CD14-positive monocyte (primary cell): Measurements from ENCODE around the gene SETD4. TPM values are rescaled to one million over a fixed set of nuclear protein-coding genes. Genes with fewer than 3 reads are reported as not detected.

ENCODE experiments used
- DNase-seq, 3 donors: peaks; one replicate each; pipeline ENCODE4 v3.0.0-alpha.2; 2011 to 2022
- H2AFZ ChIP-seq: 2 replicates; pipeline ENCODE4 v1.6.0; 2012; ENCODE audit warnings: mild to moderate bottlenecking, low read depth, low read length, inconsistent platforms; ENCODE audit not compliant: insufficient read depth, poor library complexity, severe bottlenecking
- H3K27ac ChIP-seq, 2 donors: 1 replicate in 1 of 2; 2 replicates in 1 of 2; pipeline ENCODE4 v1.5.1; 2012 to 2013; ENCODE audit warnings: low read length in 2 of 2, control low read depth in 1 of 2, inconsistent platforms in 1 of 2, low read depth in 1 of 2, mild to moderate bottlenecking in 1 of 2
- H3K27me3 ChIP-seq, 2 donors: one replicate each; pipeline versions ENCODE4 v1.6.0 to v1.6.1; 2011 to 2013; ENCODE audit warnings: low read length in 2 of 2; ENCODE audit not compliant: control insufficient read depth in 2 of 2, insufficient read depth in 2 of 2
- H3K36me3 ChIP-seq, 2 donors: replicated peaks in 1 of 2; 1 replicate in 1 of 2; 2 replicates in 1 of 2; pipeline versions ENCODE4 v1.5.1 to v1.6.1; 2012 to 2013; ENCODE audit warnings: low read length in 2 of 2, control low read depth in 1 of 2, inconsistent platforms in 1 of 2, mild to moderate bottlenecking in 1 of 2; ENCODE audit not compliant: insufficient read depth in 2 of 2, control insufficient read depth in 1 of 2
- H3K4me1 ChIP-seq, 2 donors: 1 replicate in 1 of 2; 2 replicates in 1 of 2; pipeline versions ENCODE4 v1.5.1 to v1.6.1; 2012 to 2013; ENCODE audit warnings: low read length in 2 of 2, control low read depth in 1 of 2, inconsistent platforms in 1 of 2, mild to moderate bottlenecking in 1 of 2, moderate library complexity in 1 of 2; ENCODE audit not compliant: insufficient read depth in 2 of 2, control insufficient read depth in 1 of 2
- H3K4me2 ChIP-seq: replicated peaks from 2 replicates; pipeline ENCODE3; 2012; ENCODE audit warnings: low read length, moderate library complexity, mild to moderate bottlenecking; ENCODE audit not compliant: poor library complexity, severe bottlenecking; ENCODE audit errors: extremely low read depth
- H3K4me3 ChIP-seq, 3 experiments: fragments of 200-600 bp in 1 of 3; sonication (generic) in 1 of 3; replicated peaks in 1 of 3; 1 replicate in 2 of 3; 2 replicates in 1 of 3; pipeline ENCODE4 v1.5.1; 2011 to 2013; ENCODE audit warnings: low read length in 3 of 3, mild to moderate bottlenecking in 3 of 3, control low read depth in 2 of 3, low read depth in 2 of 3, inconsistent platforms in 1 of 3, moderate library complexity in 1 of 3
- H3K79me2 ChIP-seq: 2 replicates; pipeline ENCODE4 v1.6.0; 2012; ENCODE audit warnings: mild to moderate bottlenecking, control low read depth, inconsistent platforms, low read length, moderate library complexity; ENCODE audit not compliant: insufficient read depth
- H3K9ac ChIP-seq: 2 replicates; pipeline ENCODE4 v1.6.0; 2017; ENCODE audit warnings: low read length, mild to moderate bottlenecking; ENCODE audit not compliant: insufficient read depth, poor library complexity, severe bottlenecking
- H3K9me3 ChIP-seq, 2 donors: replicated peaks in 1 of 2; 1 replicate in 1 of 2; 2 replicates in 1 of 2; pipeline versions ENCODE4 v1.5.1 to v1.6.1; 2012 to 2013; ENCODE audit warnings: low read length in 2 of 2, control low read depth in 1 of 2; ENCODE audit not compliant: control insufficient read depth in 1 of 2, insufficient read depth in 1 of 2
- H4K20me1 ChIP-seq: 2 replicates; pipeline ENCODE4 v1.6.0; 2012; ENCODE audit warnings: mild to moderate bottlenecking, low read length, control low read depth, moderate library complexity; ENCODE audit not compliant: insufficient read depth
- H3K27ac Mint-ChIP-seq, 7 donors: one replicate each; pipeline ENCODE4 v1.8.0; 2020; ENCODE audit warnings: mild to moderate bottlenecking in 7 of 7, mixed read lengths in 7 of 7, moderate library complexity in 6 of 7, inconsistent platforms in 2 of 7
- H3K27me3 Mint-ChIP-seq, 3 donors: one replicate each; pipeline ENCODE4 v1.8.0; 2021 to 2022; ENCODE audit warnings: low read depth in 3 of 3, mild to moderate bottlenecking in 3 of 3, mixed read lengths in 3 of 3, moderate library complexity in 3 of 3, inconsistent platforms in 1 of 3
- H3K36me3 Mint-ChIP-seq, 2 donors: one replicate each; pipeline ENCODE4 v1.8.0; 2020; ENCODE audit warnings: mixed read lengths in 2 of 2, inconsistent platforms in 1 of 2, mild to moderate bottlenecking in 1 of 2
- H3K4me1 Mint-ChIP-seq: one replicate; pipeline ENCODE4 v1.8.0; 2020; ENCODE audit warnings: mild to moderate bottlenecking, mixed read lengths
- H3K4me3 Mint-ChIP-seq, 2 donors: one replicate each; pipeline ENCODE4 v1.8.0; 2020; ENCODE audit warnings: mild to moderate bottlenecking in 2 of 2, mixed read lengths in 2 of 2, moderate library complexity in 1 of 2
- H3K9me3 Mint-ChIP-seq, 7 donors: one replicate each; pipeline ENCODE4 v1.8.0; 2020 to 2022; ENCODE audit warnings: mixed read lengths in 7 of 7, mild to moderate bottlenecking in 6 of 7, moderate library complexity in 6 of 7, inconsistent platforms in 2 of 7
- WGBS: methylation state at CpG from one replicate; pipeline ENCODE4 v1.1.5; 2013; ENCODE audit warnings: missing lambda C conversion rate; ENCODE audit not compliant: insufficient coverage; 5-methylcytosine and 5-hydroxymethylcytosine counted together
- intact Hi-C, 2 donors: fragments of 100-400 bp; cut with micrococcal nuclease; formaldehyde crosslinking; loops; one replicate each; pipeline versions ENCODE4 v1.15.0 to v1.15.1; 2023
- polyA plus RNA-seq, 3 donors: library from polyadenylated mRNA; depleted of rRNA in 1 of 3; unstranded in 2 of 3; stranded (reverse) in 1 of 3; fragments of 300-500 nt in 2 of 3; fragments of >200 nt in 1 of 3; fragmentation: Illumina TruSeq in 2 of 3; gene quantifications; 1 replicate in 2 of 3; 2 replicates in 1 of 3; pipeline ENCODE4 v1.2.3, GENCODE V29; 2012 to 2021
- TF ChIP-seq, protein P1 (sequence below): fragments of 200-600 bp; IDR thresholded peaks from one replicate; pipeline ENCODE4 v1.8.0; 2022; ENCODE audit warnings: antibody characterized with exemption, mild to moderate bottlenecking

SETD4 gene
- polyA plus RNA-seq, 3 donors: 4.1 to 10.8 (median 4.3) TPM

DNA sequence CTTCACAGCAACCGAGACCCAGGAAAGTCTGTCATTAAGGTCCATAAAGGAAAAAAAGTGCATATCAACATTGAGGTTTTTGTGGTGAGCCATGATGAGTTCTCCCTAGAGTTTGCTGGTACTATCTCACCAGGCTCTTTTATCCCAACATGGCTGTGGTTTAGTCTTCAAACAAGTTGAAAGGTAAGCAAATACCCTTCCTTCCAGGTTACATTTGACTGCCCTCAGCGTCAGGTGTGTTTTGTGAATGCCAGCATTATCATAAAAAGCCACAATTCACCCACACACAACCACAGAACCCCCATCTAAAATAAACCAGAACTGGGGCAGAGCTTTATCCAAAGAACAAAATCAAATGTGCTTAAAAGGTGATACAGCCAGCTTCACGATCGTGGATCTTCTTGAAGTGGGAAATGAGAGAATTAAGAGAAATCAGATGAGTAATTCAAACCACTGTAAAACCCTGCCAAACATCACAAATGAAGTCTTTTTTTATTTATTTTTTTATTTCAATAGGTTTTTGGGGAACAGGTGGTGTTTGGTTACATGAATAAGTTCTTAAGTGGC lies 64.7 kb downstream of the SETD4 start:
- Mint-ChIP-seq H3K9me3 (peaks cover 0 to under 1% (median 0%) of the 10 kb centered on the region in 7 donors), H3K27ac (no peak overlapping the region), H3K36me3 (no peaks in the 10 kb centered on the region), H3K27me3 (peaks cover 11 to 26% (median 18%) of the 10 kb centered on the region in 3 donors), H3K4me3 (no peak overlapping the region), H3K4me1 (no peaks in the 10 kb centered on the region)
- TF ChIP-seq, protein P1, sequence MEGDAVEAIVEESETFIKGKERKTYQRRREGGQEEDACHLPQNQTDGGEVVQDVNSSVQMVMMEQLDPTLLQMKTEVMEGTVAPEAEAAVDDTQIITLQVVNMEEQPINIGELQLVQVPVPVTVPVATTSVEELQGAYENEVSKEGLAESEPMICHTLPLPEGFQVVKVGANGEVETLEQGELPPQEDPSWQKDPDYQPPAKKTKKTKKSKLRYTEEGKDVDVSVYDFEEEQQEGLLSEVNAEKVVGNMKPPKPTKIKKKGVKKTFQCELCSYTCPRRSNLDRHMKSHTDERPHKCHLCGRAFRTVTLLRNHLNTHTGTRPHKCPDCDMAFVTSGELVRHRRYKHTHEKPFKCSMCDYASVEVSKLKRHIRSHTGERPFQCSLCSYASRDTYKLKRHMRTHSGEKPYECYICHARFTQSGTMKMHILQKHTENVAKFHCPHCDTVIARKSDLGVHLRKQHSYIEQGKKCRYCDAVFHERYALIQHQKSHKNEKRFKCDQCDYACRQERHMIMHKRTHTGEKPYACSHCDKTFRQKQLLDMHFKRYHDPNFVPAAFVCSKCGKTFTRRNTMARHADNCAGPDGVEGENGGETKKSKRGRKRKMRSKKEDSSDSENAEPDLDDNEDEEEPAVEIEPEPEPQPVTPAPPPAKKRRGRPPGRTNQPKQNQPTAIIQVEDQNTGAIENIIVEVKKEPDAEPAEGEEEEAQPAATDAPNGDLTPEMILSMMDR: no peak
- no peaks in the 10 kb centered on the region for H3K79me2 ChIP-seq
- H3K9me3 ChIP-seq: peaks cover 0 to 8% of the 10 kb centered on the region in 2 donors
- no CpG with 5 or more reads among the region's 4 CpGs for WGBS
- intact Hi-C loops: no loop called here
- no peak overlapping the region for H3K9ac ChIP-seq
- no peak overlapping the region for H3K4me2 ChIP-seq
- no peak overlapping the region for H3K27ac ChIP-seq
- no peak for DNase-seq
- peaks cover 0 to 9% of the 10 kb centered on the region in 2 donors for H3K27me3 ChIP-seq
- H4K20me1 ChIP-seq: no peaks in the 10 kb centered on the region
- no peak overlapping the region for H3K4me3 ChIP-seq
- no peaks in the 10 kb centered on the region for H3K4me1 ChIP-seq
- H3K36me3 ChIP-seq: no peaks in the 10 kb centered on the region
- no peak overlapping the region for H2AFZ ChIP-seq

GRCh38 chr21:35994613-35995012 lies 65.7 kb downstream of the SETD4 start:
- H3K4me1 Mint-ChIP-seq: no peaks in the 10 kb centered on the region
- no peaks in the 10 kb centered on the region for H3K4me1 ChIP-seq
- peaks cover 0 to 8% of the 10 kb centered on the region in 2 donors for H3K9me3 ChIP-seq
- no peak overlapping the region for H2AFZ ChIP-seq
- H3K36me3 ChIP-seq: no peaks in the 10 kb centered on the region
- no peak overlapping the region for H3K27ac Mint-ChIP-seq
- H3K36me3 Mint-ChIP-seq: no peaks in the 10 kb centered on the region
- no peak overlapping the region for H3K9ac ChIP-seq
- H3K9me3 Mint-ChIP-seq: peaks cover 0 to 2% (median 0%) of the 10 kb centered on the region in 7 donors
- WGBS: 33% methylated on average over 3 of the region's 4 CpGs
- no peak overlapping the region for H3K4me3 Mint-ChIP-seq
- H3K4me3 ChIP-seq: no peak overlapping the region
- H3K27me3 Mint-ChIP-seq: peaks cover 14 to 26% (median 20%) of the 10 kb centered on the region in 3 donors
- peaks cover 0 to 9% of the 10 kb centered on the region in 2 donors for H3K27me3 ChIP-seq
- no peak overlapping the region for H3K27ac ChIP-seq
- no peaks in the 10 kb centered on the region for H3K79me2 ChIP-seq
- H3K4me2 ChIP-seq: no peak overlapping the region
- TF ChIP-seq, protein P1: no peak
- DNase-seq: no peak
- intact Hi-C loops: no loop called here
- no peaks in the 10 kb centered on the region for H4K20me1 ChIP-seq
